Upper lobe of right lung (tissue), 1 donor: ENCODE data around the gene HOXB5. TPM values are rescaled to one million over a fixed set of nuclear protein-coding genes. Genes with fewer than 3 reads are reported as not detected.
A peak's percentile ranks its signal among the peaks of the same experiment; 100 is the strongest.

Experiments used
- ATAC-seq: fragments of 200-7000 bp; cut with Tn5 transposase; one replicate; pipeline ENCODE4 v1.9.1; 2020; ENCODE audit warnings: mild to moderate bottlenecking, moderate library complexity
- DNase-seq: peaks from one replicate; pipeline ENCODE4 v3.0.0-alpha.2; 2020
- H3K27ac ChIP-seq: fragments of 200-600 bp; one replicate; pipeline ENCODE4 v1.8.0; 2022
- H3K27me3 ChIP-seq: fragments of 200-600 bp; one replicate; pipeline ENCODE4 v1.8.0; 2022; ENCODE audit warnings: mild to moderate bottlenecking
- H3K36me3 ChIP-seq: fragments of 200-600 bp; one replicate; pipeline ENCODE4 v1.8.0; 2022
- H3K4me1 ChIP-seq: fragments of 200-600 bp; one replicate; pipeline ENCODE4 v1.8.0; 2022
- H3K4me3 ChIP-seq: fragments of 200-600 bp; one replicate; pipeline ENCODE4 v1.8.0; 2022; ENCODE audit warnings: mild to moderate bottlenecking
- H3K9me3 ChIP-seq: fragments of 200-600 bp; one replicate; pipeline ENCODE4 v1.8.0; 2022
- intact Hi-C: fragments of 100-400 bp; cut with DNase I; formaldehyde crosslinking; loops from one replicate; pipeline ENCODE4 v1.11.0; 2022
- total RNA-seq: library from RNA; stranded (reverse); fragmentation: NEBNext Ultra II Directional; extraction: Animal tissue kit (Norgen Biotek cat#: 25700); gene quantifications from one replicate; pipeline ENCODE4 v1.2.1, GENCODE V29; 2021
- TF ChIP-seq, protein P1 (sequence below): fragments of 200-600 bp; IDR thresholded peaks from one replicate; pipeline ENCODE4 v1.8.0; 2022; ENCODE audit warnings: antibody characterized with exemption
- donor health status: DM: no; HTN: yes; CAD: no; lungs with severe emphysema.

Gene HOXB5
- total RNA-seq, 1 donor from 2014 or later: 4.4 TPM

DNA sequence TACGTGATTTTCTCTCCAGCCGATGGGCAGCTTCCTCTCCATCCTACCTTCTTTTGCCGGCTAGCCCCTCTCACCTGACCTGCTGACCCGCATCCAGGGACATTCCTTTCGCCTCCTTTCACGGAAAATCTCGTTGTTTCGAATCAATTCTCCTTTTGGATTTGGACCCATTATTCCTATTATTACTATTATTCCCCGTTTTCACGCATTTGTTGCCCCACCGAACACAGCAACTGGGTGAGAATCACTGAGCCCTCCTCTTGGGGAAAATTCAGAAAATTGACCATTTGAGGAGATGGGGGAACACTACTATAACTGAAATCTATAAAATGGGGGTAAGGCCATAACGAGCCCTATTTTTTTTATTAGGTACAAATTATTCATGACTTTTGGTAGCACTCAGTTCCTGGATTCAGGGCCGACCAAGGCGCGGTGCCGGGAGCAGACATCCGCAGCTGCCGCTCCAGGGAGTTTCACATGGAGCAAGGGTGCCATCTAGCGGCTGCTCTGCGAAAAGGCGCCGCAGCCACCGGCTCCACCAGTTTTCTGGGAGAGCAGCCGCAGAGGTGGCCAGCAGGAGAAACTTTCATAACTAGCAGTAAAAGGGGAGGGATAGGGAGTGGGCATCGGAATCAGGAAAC is 24.8 kb upstream of the HOXB5 start:
- no peak overlapping the region for H3K4me3 ChIP-seq
- ATAC-seq (peak; percentile 95), DNase-seq (peak; percentile 92)
- peaks cover 3% of the 10 kb centered on the region for H3K4me1 ChIP-seq
- H3K36me3 ChIP-seq: no peaks in the 10 kb centered on the region
- H3K27ac ChIP-seq: no peak overlapping the region
- H3K9me3 ChIP-seq: no peaks in the 10 kb centered on the region
- intact Hi-C loops: loop anchor here (10.0 kb wide), 1 partner anchor 274 kb away; no protein-coding TSS in a partner anchor
- peaks cover 100% of the 10 kb centered on the region for H3K27me3 ChIP-seq
- TF ChIP-seq, protein P1, sequence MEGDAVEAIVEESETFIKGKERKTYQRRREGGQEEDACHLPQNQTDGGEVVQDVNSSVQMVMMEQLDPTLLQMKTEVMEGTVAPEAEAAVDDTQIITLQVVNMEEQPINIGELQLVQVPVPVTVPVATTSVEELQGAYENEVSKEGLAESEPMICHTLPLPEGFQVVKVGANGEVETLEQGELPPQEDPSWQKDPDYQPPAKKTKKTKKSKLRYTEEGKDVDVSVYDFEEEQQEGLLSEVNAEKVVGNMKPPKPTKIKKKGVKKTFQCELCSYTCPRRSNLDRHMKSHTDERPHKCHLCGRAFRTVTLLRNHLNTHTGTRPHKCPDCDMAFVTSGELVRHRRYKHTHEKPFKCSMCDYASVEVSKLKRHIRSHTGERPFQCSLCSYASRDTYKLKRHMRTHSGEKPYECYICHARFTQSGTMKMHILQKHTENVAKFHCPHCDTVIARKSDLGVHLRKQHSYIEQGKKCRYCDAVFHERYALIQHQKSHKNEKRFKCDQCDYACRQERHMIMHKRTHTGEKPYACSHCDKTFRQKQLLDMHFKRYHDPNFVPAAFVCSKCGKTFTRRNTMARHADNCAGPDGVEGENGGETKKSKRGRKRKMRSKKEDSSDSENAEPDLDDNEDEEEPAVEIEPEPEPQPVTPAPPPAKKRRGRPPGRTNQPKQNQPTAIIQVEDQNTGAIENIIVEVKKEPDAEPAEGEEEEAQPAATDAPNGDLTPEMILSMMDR: peak; percentile 98

DNA sequence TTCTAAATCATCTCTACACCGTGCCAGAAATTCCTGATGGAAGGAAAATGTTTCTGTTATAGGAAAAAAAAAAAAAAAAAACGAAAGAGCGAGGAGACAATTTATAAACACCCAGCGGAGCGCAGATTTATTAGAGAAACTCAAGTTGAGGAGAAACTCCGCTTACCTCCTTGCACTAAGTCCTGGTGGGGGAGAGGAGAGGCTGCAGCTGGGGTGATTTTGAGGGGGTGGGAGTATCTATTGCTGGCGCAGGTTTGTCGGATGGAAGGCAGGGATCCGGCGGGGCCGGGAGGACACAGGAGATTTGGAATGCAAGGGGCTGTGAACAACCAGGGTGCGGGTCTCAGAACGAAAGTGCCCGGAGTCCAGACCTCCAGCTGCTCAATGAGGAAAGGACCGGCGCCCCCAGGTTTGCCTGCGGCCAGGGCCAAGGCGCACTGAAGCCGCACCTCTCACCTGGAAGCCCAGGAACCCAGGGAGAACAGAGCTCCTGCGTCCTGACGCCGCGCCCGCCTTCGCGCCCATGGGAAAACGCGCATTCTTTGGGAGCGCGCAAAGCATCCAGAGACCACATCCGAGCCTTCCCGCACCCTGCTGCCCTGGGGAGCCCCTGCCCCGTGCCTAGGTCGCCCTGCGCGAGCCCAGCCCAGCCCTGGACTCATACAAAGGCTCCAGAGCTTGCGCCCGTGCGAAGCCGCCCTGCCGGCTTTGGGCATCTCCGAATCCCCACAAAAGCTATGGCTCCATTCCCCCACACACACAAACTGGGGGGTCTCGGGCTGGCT is 24.1 kb upstream of the HOXB5 start:
- H3K27ac ChIP-seq: no peak overlapping the region
- TF ChIP-seq, protein P1: no peak
- no peak overlapping the region for H3K4me3 ChIP-seq
- peaks cover 5% of the 10 kb centered on the region for H3K4me1 ChIP-seq
- H3K9me3 ChIP-seq: no peaks in the 10 kb centered on the region
- no peaks in the 10 kb centered on the region for H3K36me3 ChIP-seq
- peaks cover 96% of the 10 kb centered on the region for H3K27me3 ChIP-seq
- DNase-seq (no peak), ATAC-seq (no peak)
- intact Hi-C loops: loop anchor here (10.0 kb wide), 1 partner anchor 273 kb away; no protein-coding TSS in a partner anchor

DNA sequence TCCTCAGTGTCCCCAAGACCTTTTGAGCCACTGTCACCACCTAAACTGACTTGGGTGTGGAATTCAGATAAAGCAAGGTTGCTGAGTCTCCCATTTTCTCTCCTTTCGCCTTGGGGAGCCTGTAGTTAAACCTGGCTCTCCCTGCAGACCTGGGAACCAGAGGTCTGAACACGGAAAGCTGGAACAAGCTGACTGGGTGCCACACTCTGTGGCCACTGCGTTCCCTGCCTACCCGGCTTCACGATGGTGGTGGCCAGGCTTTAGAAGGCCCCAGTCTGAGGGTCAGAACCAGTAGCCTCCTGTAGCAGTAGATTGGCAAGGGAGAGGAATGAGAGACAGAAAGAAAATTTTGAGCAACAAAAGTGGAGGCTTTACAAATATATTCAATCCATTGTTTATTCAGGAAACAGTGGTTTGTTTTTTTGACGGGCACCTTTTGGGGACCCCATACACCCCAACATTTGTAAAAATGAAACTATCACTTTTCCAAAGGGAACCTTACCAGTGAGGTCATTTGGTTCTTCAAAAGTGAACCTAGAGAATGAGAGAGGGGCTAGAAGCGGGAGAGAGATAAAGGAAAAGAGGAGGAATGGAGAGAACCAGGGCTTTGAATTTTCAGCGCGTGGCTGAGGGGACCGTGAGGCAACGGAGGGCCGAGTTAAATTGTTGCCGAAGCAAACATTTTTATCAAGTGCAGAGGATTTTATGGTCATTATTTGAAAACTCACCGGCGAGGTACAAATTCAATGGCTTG is 23.3 kb upstream of the HOXB5 start:
- H3K36me3 ChIP-seq: no peaks in the 10 kb centered on the region
- peaks cover 96% of the 10 kb centered on the region for H3K27me3 ChIP-seq
- no peak overlapping the region for H3K27ac ChIP-seq
- DNase-seq: no peak
- no peaks in the 10 kb centered on the region for H3K9me3 ChIP-seq
- no peak overlapping the region for H3K4me3 ChIP-seq
- intact Hi-C loops: loop anchor here (10.0 kb wide), 1 partner anchor 272 kb away; no protein-coding TSS in a partner anchor
- ATAC-seq: no peak
- H3K4me1 ChIP-seq: peaks cover 13% of the 10 kb centered on the region
- TF ChIP-seq, protein P1: no peak

DNA sequence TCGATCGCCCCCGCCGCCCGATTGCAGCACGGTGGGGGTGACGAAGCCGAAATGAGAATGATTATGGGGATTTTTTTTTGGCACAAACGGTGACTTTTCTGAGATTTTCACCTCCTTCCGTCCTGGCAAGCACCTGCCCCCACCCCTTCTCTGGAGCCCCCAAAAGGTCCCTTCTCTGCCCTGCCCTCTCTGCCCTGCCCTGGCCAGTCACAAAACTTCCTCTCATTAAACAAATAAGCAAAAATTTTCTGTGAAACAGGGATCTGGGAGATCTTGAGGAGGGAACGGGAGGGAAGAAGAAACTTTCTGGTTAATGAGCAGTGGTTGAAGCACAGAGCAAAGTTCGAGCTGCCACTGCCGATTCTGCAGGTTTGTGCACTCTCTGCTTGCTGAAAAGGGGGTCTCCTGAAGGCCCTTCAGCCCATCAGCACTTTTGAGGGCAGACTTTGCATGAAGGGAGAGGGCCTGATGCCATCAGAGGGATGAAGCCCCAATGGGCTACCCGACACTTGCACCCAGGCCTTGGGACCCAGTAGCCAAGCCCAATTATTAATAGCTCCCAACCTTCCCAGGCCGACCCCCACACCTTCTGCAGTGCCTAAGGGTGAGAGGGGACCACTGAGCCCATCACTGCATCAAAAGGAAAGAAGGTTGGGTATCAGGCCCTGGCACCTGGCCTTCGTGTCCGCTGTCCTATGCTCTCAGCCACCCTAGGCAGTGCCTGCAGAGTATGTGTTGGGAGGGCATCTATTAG is 22.6 kb upstream of the HOXB5 start:
- intact Hi-C loops: loop anchor here (10.0 kb wide), 1 partner anchor 271 kb away; no protein-coding TSS in a partner anchor
- ATAC-seq (no peak), DNase-seq (no peak)
- Histone ChIP-seq H3K27ac (no peak overlapping the region), H3K9me3 (no peaks in the 10 kb centered on the region), H3K27me3 (peaks cover 96% of the 10 kb centered on the region), H3K4me3 (no peak overlapping the region), H3K4me1 (peaks cover 20% of the 10 kb centered on the region), H3K36me3 (no peaks in the 10 kb centered on the region)
- TF ChIP-seq, protein P1: no peak
